LNCaP clone FGC (cell line): ENCODE results near the gene MAPT.
A peak's percentile ranks its signal among the peaks of the same experiment; 100 is the strongest.

Experiments
- DNase-seq: peaks from one replicate; pipeline ENCODE4 v3.0.0-alpha.2; 2011; ENCODE audit warnings: low read depth
- H3K4me3 ChIP-seq: 2 replicates; pipeline ENCODE4 v1.5.1; 2011; ENCODE audit warnings: mild to moderate bottlenecking, low read depth, low read length, control low read depth
- TF ChIP-seq, protein P1 (sequence below): IDR thresholded peaks from 2 replicates; pipeline ENCODE4 v1.5.1; 2012; ENCODE audit warnings: mild to moderate bottlenecking; ENCODE audit not compliant: control insufficient read depth, insufficient read depth; ENCODE audit errors: extremely low read depth

The MAPT gene

GRCh38 chr17:45886852-45887251 lies 7.5 kb upstream of the MAPT start:
- no peak for DNase-seq
- TF ChIP-seq, protein P1, sequence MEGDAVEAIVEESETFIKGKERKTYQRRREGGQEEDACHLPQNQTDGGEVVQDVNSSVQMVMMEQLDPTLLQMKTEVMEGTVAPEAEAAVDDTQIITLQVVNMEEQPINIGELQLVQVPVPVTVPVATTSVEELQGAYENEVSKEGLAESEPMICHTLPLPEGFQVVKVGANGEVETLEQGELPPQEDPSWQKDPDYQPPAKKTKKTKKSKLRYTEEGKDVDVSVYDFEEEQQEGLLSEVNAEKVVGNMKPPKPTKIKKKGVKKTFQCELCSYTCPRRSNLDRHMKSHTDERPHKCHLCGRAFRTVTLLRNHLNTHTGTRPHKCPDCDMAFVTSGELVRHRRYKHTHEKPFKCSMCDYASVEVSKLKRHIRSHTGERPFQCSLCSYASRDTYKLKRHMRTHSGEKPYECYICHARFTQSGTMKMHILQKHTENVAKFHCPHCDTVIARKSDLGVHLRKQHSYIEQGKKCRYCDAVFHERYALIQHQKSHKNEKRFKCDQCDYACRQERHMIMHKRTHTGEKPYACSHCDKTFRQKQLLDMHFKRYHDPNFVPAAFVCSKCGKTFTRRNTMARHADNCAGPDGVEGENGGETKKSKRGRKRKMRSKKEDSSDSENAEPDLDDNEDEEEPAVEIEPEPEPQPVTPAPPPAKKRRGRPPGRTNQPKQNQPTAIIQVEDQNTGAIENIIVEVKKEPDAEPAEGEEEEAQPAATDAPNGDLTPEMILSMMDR: no peak
- H3K4me3 ChIP-seq: no peak overlapping the region

DNA sequence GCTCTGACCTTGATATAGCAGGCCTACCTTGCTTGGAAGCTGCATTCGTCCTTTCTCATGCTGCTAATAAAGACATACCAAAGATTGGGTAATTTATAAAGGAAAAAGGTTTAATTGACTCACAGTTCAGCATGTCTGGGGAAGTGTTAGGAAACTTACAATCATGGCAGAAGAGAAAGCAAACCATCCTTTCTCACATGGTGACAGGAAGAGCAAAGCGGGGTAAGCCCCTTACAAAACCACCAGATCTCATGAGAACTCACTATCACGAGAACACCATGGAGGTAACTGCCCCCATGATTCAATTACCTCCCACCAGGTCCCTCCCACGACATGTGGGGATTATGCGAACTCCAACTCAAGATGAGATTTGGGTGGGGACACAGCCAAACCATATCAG lies 6.0 kb upstream of the MAPT start:
- no peak for DNase-seq
- TF ChIP-seq, protein P1: no peak
- no peak overlapping the region for H3K4me3 ChIP-seq

- TF ChIP-seq, protein P1: peak; percentile 24
- DNase-seq: no peak
- no peak overlapping the region for H3K4me3 ChIP-seq
Measured at GRCh38 chr17:45889579-45889978, 4.8 kb upstream of the MAPT start.

DNA sequence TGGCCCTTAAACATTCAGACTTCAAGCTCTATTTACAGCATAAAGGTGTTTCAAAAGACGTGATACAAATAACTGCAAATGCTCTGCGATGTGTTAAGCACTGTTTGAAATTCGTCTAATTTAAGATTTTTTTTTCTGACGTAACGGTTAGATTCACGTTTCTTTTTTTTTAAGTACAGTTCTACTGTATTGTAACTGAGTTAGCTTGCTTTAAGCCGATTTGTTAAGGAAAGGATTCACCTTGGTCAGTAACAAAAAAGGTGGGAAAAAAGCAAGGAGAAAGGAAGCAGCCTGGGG lies 681 bp upstream of the MAPT start:
- no peak for DNase-seq
- TF ChIP-seq, protein P1: no peak

DNA sequence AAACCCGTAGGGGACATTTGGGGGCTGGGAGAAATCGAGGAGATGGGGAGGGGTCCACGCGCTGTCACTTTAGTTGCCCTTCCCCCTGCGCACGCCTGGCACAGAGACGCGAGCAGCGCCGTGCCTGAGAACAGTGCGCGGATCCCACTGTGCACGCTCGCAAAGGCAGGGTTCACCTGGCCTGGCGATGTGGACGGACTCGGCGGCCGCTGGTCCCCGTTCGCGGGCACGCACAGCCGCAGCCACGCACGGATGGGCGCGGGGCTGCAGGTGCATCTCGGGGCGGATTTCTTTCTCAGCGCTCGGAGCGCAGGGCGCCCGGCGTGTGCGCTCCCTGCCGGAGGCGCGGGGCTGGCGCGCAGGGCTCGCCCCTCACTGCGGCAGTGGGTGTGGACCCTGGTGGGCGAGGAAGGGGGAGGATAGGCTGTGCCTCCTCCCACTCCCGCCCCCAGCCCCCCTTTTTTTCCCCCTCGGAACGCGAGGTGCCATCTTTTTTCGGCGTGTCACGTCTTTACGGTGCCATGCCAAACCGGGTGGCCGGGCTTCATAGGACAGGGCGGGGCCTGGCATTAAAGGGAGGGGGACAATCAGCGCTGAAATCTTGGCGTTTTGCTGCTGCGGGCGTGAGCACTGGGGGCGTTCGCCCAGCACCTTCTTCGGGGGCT lies 1.1 kb downstream of the MAPT start:
- TF ChIP-seq, protein P1: peak; percentile 40
- no peak for DNase-seq
- H3K4me3 ChIP-seq: peak overlapping the region; percentile 83

More for the DNA sequence above, 681 bp upstream of the MAPT start:
- H3K4me3 ChIP-seq: peak overlapping the region; percentile 52

GRCh38 chr17:45895969-45896785 lies 1.8 kb downstream of the MAPT start:
- no peak for DNase-seq
- H3K4me3 ChIP-seq: peak overlapping the region; percentile 83
- TF ChIP-seq, protein P1: no peak
